Measurements from ENCODE around the gene FOXK1.

FOXK1 gene

GRCh38 chr7:4707980-4708411 lies 25.9 kb downstream of the FOXK1 start:
- Histone ChIP-seq H3K4me3 (ENCODE audit: low read depth, low read length) (no peak overlapping the region), H3K4me1 (no peaks in the 10 kb centered on the region), H3K9me3 (no peaks in the 10 kb centered on the region), H3K27me3 (no peaks in the 10 kb centered on the region), H3K36me3 (peaks cover 4% of the 10 kb centered on the region)
- no peak for TF ChIP-seq CTCF (IDR thresholded peaks at IDR 0.05; ENCODE audit: low read depth, low read length)
- DNase-seq = no peak

GRCh38 chr7:4709187-4709586 lies 27.1 kb downstream of the FOXK1 start:
- Histone ChIP-seq H3K27me3 (no peaks in the 10 kb centered on the region), H3K36me3 (peaks cover 4% of the 10 kb centered on the region), H3K4me3 (ENCODE audit: low read depth, low read length) (no peak overlapping the region), H3K9me3 (no peaks in the 10 kb centered on the region), H3K4me1 (no peaks in the 10 kb centered on the region)
- TF ChIP-seq CTCF (IDR thresholded peaks at IDR 0.05; ENCODE audit: low read depth, low read length) = no peak
- no peak for DNase-seq

- no peak for TF ChIP-seq CTCF (IDR thresholded peaks at IDR 0.05; ENCODE audit: low read depth, low read length)
- Histone ChIP-seq H3K4me1 (no peaks in the 10 kb centered on the region), H3K9me3 (no peaks in the 10 kb centered on the region), H3K36me3 (peaks cover 6% of the 10 kb centered on the region), H3K4me3 (ENCODE audit: low read depth, low read length) (no peak overlapping the region), H3K27me3 (no peaks in the 10 kb centered on the region)
- DNase-seq = no peak
These were observed 29.0 kb downstream of the FOXK1 start for GRCh38 chr7:4711093-4711492.

GRCh38 chr7:4711634-4712033 lies 29.5 kb downstream of the FOXK1 start:
- no peak overlapping the region for H3K4me3 ChIP-seq (ENCODE audit: low read depth, low read length)
- H3K9me3 ChIP-seq = no peaks in the 10 kb centered on the region
- no peak for TF ChIP-seq CTCF (IDR thresholded peaks at IDR 0.05; ENCODE audit: low read depth, low read length)
- H3K27me3 ChIP-seq = no peaks in the 10 kb centered on the region
- no peak for DNase-seq
- no peaks in the 10 kb centered on the region for H3K4me1 ChIP-seq
- peaks cover 6% of the 10 kb centered on the region for H3K36me3 ChIP-seq

GRCh38 chr7:4712281-4713182 lies 30.4 kb downstream of the FOXK1 start:
- H3K4me1 ChIP-seq = no peaks in the 10 kb centered on the region
- H3K27me3 ChIP-seq = no peaks in the 10 kb centered on the region
- DNase-seq = no peak
- H3K4me3 ChIP-seq (ENCODE audit: low read depth, low read length) = no peak overlapping the region
- no peaks in the 10 kb centered on the region for H3K9me3 ChIP-seq
- peaks cover 6% of the 10 kb centered on the region for H3K36me3 ChIP-seq
- no peak for TF ChIP-seq CTCF (IDR thresholded peaks at IDR 0.05; ENCODE audit: low read depth, low read length)

- Histone ChIP-seq H3K9me3 (no peaks in the 10 kb centered on the region), H3K36me3 (peaks cover 6% of the 10 kb centered on the region)
These were observed 31.2 kb downstream of the FOXK1 start for GRCh38 chr7:4713183-4713784.

More at GRCh38 chr7:4713183-4713784, 31.2 kb downstream of the FOXK1 start:
- no peak for TF ChIP-seq CTCF (IDR thresholded peaks at IDR 0.05; ENCODE audit: low read depth, low read length)
- DNase-seq = no peak
- Histone ChIP-seq H3K4me1 (no peaks in the 10 kb centered on the region), H3K27me3 (no peaks in the 10 kb centered on the region), H3K4me3 (ENCODE audit: low read depth, low read length) (no peak overlapping the region)
